Peyer's patch (tissue), 4 donors: ENCODE results near the gene KCNQ1.

Experiments
- CTCF ChIP-seq, 6 experiments: fragments of 450-650 bp in 4 of 6; fragments of 200-600 bp in 2 of 6; sonication (generic) in 1 of 6; IDR thresholded peaks; one replicate each; pipeline ENCODE4 v1.5.1; 2017 to 2019; ENCODE audit warnings: antibody characterized with exemption in 6 of 6, mild to moderate bottlenecking in 3 of 6, moderate library complexity in 1 of 6
- POLR2A ChIP-seq, 2 donors: fragments of 450-650 bp; IDR thresholded peaks; one replicate each; pipeline ENCODE4 v1.5.1; 2017; ENCODE audit warnings: antibody characterized with exemption in 2 of 2, mild to moderate bottlenecking in 2 of 2, moderate library complexity in 2 of 2

GRCh38 chr11:2649400-2649799 is 204.6 kb downstream of the KCNQ1 start:
- no peak for TF ChIP-seq POLR2A (IDR thresholded peaks at IDR 0.05)
- no peak for TF ChIP-seq CTCF (IDR thresholded peaks at IDR 0.05)
